Stomach smooth muscle (tissue), 2 donors: ENCODE measurements around the gene LIPG.
A peak's percentile ranks its signal among the peaks of the same experiment; 100 is the strongest.
"Not testable (repeated sequence)": the region's sequence is repeated elsewhere in the genome, so short reads cannot be mapped to it uniquely, and the experiment has no call there.

Experiments used
- H3K27ac ChIP-seq: one replicate; pipeline ENCODE4 v1.7.0; 2013; ENCODE audit warnings: mild to moderate bottlenecking, low read length, inconsistent platforms
- H3K27me3 ChIP-seq, 2 donors: one replicate each; pipeline ENCODE4 v1.7.0; 2013; ENCODE audit warnings: low read length in 2 of 2; ENCODE audit not compliant: insufficient read depth in 2 of 2, control insufficient read depth in 1 of 2
- H3K36me3 ChIP-seq, 2 donors: one replicate each; pipeline ENCODE4 v1.7.0; 2013; ENCODE audit warnings: low read length in 2 of 2; ENCODE audit not compliant: control insufficient read depth in 2 of 2, insufficient read depth in 2 of 2
- H3K4me1 ChIP-seq: one replicate; pipeline ENCODE4 v1.7.0; 2013; ENCODE audit warnings: low read length; ENCODE audit not compliant: control insufficient read depth, insufficient read depth
- H3K4me3 ChIP-seq, 2 donors: one replicate each; pipeline ENCODE4 v1.7.0; 2013; ENCODE audit warnings: low read length in 2 of 2
- H3K9ac ChIP-seq, 2 donors: one replicate each; pipeline ENCODE4 v1.7.0; 2013; ENCODE audit warnings: low read length in 2 of 2, mild to moderate bottlenecking in 1 of 2
- H3K9me3 ChIP-seq, 2 donors: one replicate each; pipeline ENCODE4 v1.7.0; 2013; ENCODE audit warnings: low read length in 2 of 2; ENCODE audit not compliant: control insufficient read depth in 2 of 2
- donor health status: healthy.
- donor health status: Pancreatic carcinoma.

Gene LIPG

DNA sequence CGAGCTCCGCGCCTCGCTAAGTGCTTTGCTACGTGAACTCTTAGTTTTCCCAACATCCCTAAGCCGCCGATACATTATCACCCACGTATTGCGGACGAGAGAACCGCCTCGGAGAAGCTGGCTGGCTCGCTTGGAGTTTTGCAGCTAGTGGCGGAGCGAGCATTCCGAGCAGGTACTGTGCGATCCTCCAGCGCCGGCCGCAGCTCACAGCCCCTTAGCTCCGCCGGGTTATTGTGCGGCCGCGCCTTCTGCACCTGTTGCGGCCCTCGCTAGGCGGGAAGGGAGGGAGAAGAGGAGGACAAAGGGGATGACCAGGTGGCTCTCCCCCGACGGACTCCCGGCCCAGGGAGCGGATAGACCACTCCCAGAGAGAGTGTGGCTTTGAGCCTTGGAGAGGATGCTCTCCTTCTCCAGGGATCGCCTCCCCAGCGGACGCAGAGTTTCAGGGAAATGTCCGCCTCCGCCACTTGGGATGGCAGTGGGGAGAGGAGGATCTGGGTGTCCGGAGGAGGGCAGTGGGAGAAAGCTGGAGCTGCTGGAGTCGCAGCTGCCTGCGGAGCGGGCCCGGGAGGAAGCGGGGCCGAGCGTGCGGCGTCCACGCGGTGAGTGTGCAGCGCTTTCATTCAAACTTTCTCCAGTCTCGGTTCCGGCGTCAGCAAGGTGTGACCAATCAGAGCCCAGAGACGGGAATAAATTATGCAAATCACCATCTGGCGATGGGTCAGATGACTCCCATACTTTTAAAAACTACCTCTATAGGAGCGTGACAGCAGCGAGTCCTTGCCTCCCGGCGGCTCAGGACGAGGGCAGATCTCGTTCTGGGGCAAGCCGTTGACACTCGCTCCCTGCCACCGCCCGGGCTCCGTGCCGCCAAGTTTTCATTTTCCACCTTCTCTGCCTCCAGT is at the start of gene LIPG:
TSS of gene LIPG (plus strand) at position 769 of the 905 bp plus-strand sequence. CDS start 252 bp downstream, outside the sequence.
- Histone ChIP-seq H3K36me3 (no peaks in the 10 kb centered on the region), H3K4me1 (peaks cover 30% of the 10 kb centered on the region), H3K9me3 (no peaks in the 10 kb centered on the region), H3K27me3 (peaks cover 20 to 22% of the 10 kb centered on the region in 2 donors), H3K4me3 (peak within 1 kb of the TSS; percentile 75 to 81), H3K9ac (peak within 1 kb of the TSS; percentile 29 to 51), H3K27ac (no peak within 1 kb of the TSS)

DNA sequence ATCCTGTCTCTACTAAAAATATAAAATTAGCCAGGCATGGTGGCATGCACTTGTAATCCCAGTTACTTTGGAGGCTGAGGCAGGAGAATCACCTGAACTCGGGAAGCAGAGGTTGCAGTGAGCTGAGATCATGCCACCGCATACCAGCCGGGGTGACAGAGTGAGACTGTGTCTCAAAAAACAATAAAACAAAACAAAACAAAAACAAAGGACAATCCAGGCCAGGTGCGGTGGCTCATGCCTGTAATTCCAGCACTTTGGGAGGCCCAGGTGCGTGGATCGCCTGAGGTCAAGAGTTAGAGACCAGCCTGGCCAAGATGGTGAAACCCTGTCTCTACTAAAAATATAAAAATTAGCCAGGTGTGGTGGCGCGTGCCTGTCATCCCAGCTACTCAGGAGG is 49.0 kb upstream of the LIPG start:
- not testable (repeated sequence) for H3K9me3 ChIP-seq, H3K4me1 ChIP-seq, H3K36me3 ChIP-seq, H3K9ac ChIP-seq, H3K27me3 ChIP-seq, H3K4me3 ChIP-seq, H3K27ac ChIP-seq

DNA sequence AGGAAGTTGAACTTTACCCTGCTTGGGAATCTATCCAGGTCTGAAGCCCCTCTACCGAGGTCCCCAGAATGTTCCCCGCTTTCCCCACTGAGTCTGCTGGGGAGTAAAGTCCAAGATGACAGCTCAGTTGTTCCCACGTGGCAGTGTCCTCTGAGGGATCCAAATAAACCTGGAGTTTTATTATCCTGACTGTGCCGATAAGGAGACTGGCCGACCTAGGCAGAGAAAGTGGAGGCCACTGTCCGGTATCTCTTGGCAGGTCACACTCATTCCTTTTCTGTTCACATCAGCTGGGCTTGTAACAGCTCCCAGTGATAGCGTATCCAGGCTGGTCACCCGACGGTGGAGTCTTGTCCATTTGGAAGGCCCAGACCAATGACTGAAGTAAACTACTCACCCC is 47.3 kb upstream of the LIPG start:
- no peak overlapping the region for H3K4me3 ChIP-seq
- H3K9ac ChIP-seq = no peak overlapping the region
- H3K27ac ChIP-seq = no peak overlapping the region
- H3K36me3 ChIP-seq = no peaks in the 10 kb centered on the region
- no peaks in the 10 kb centered on the region for H3K4me1 ChIP-seq
- no peaks in the 10 kb centered on the region for H3K9me3 ChIP-seq
- no peaks in the 10 kb centered on the region for H3K27me3 ChIP-seq

DNA sequence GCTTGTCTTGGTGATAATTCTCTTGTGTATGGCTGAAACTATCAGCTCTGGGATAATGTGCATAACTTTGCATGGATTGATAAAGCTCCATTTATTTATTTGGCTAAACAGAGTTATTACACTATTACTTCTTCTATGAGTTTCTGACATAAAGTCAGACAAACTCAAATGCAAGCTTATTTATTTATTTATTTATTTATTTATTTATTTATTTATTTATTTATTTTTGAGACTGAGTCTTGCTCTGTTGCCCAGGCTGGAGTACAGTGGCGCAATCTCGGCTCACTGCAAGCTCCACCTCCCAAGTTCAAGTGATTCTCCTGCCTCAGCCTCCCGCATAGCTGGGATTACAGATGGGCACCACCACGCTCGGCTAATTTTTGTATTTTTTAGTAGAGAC is 46.9 kb upstream of the LIPG start:
- not testable (repeated sequence) for H3K4me1 ChIP-seq, H3K27ac ChIP-seq, H3K9ac ChIP-seq

DNA sequence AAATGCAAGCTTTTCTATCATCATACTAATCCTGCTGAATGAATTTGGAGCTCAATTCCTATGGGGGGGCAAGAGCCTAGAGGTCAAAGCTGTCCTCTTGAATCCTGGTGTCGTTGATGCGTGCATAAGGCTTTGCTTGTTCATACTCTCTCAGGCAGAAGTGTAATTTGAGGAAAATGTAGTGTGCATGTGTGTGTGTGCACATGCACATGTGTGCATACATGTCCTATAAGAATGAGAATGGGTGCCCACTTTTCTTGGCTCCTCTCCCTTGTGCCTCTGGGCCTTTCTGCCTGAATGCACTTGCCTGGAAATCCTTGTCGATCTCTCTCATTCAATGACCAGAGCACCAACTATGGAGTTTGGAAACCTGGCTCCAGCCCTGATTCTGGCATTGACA is 46.3 kb upstream of the LIPG start:
- no peaks in the 10 kb centered on the region for H3K4me1 ChIP-seq
- H3K9me3 ChIP-seq = no peaks in the 10 kb centered on the region
- no peak overlapping the region for H3K4me3 ChIP-seq
- no peaks in the 10 kb centered on the region for H3K36me3 ChIP-seq
- no peaks in the 10 kb centered on the region for H3K27me3 ChIP-seq
- no peak overlapping the region for H3K9ac ChIP-seq
- H3K27ac ChIP-seq = no peak overlapping the region

More for the DNA sequence above, 46.9 kb upstream of the LIPG start:
- H3K27me3 ChIP-seq, H3K4me3 ChIP-seq, H3K36me3 ChIP-seq, H3K9me3 ChIP-seq: not testable (repeated sequence)

DNA sequence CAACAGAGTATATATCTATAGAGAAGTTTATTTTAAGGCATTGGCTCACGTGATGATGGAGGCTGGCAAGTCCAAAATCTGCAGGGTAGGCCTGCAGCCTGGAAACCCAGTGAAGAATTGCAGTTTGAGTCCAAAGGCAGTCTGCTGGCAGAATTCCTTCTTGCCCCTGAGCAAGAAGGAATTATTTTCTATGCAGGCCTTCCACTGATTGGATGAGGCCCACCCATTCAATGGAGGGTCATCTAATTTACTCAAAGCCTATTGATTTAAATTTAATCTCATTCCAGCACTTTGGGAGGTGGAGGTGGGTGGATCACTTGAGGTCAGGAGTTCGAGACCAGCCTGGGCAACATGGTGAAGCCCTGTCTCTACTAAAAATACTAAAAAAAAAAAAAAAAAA is 44.4 kb upstream of the LIPG start:
- H3K27ac ChIP-seq = no peak overlapping the region
- no peak overlapping the region for H3K4me3 ChIP-seq
- no peaks in the 10 kb centered on the region for H3K27me3 ChIP-seq
- H3K9me3 ChIP-seq = no peaks in the 10 kb centered on the region
- H3K9ac ChIP-seq = no peak overlapping the region
- no peaks in the 10 kb centered on the region for H3K4me1 ChIP-seq
- H3K36me3 ChIP-seq = no peaks in the 10 kb centered on the region

DNA sequence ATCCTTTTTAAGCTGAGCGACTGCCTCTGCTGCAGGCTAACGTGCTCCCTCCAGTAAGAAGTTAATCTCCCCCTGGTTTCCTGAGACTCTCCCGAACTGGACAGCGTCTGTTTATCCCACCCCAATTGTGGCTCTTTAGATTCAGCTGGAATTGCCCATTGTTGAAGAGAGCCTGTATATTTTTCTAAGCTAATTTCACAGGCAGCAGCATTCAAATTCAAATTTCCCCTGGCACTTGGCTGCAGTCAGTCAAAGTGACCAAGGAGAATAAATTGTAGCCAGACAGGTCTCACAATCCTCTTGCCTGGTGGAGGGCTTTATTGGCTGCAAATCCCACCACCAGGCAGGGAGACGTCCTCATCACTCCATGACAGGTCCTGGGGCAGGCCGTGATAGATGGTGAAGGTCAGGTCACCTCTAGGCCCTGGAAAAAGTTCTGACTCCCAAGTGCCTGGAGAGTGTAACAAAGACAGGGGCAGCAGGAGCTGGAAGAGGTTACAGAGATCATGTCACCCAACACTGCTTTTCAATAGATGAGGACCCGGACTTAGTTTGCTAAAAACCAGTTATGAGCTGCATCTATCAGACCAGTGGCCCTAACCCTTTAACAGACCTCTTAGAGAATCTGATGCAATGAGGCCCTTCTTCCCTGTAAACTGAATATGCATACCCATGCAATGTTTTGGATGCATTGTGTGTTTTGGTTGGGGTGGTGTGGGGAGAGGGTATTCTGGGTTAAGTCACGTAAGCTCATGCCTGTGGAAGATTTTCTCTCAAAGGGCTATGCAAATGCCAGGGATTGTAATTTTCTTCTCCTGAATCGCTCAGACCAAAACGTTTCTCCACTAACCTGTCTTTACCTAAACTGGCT is 42.5 kb upstream of the LIPG start:
- Histone ChIP-seq H3K9ac (no peak overlapping the region), H3K36me3 (no peaks in the 10 kb centered on the region), H3K4me1 (no peaks in the 10 kb centered on the region), H3K27ac (no peak overlapping the region), H3K27me3 (no peaks in the 10 kb centered on the region), H3K4me3 (no peak overlapping the region), H3K9me3 (no peaks in the 10 kb centered on the region)

DNA sequence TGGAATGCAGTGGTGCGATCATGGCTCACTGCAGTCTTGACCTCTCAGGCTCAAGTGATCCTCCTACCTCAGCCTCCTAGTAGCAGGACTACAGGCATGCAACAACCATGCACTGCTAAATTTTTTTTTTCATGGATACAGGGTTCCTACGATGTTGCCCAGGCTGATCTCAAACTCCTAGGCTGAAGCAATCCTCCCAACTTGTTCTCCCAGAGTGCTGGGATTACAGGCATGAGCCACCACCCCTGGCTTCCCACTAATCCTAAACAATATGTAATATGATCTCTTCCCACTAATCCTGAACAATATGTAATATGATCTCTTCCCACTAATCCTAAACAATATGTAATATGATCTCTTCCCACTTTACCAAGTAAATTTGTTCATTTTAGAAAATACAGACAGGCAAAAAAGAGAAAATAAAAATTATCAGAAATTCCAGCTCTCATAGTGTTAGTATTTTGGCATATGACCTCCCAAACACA is 41.2 kb upstream of the LIPG start:
- H3K4me3 ChIP-seq = no peak overlapping the region
- no peaks in the 10 kb centered on the region for H3K9me3 ChIP-seq
- no peak overlapping the region for H3K9ac ChIP-seq
- H3K27ac ChIP-seq = no peak overlapping the region
- H3K27me3 ChIP-seq = no peaks in the 10 kb centered on the region
- H3K4me1 ChIP-seq = no peaks in the 10 kb centered on the region
- no peaks in the 10 kb centered on the region for H3K36me3 ChIP-seq

DNA sequence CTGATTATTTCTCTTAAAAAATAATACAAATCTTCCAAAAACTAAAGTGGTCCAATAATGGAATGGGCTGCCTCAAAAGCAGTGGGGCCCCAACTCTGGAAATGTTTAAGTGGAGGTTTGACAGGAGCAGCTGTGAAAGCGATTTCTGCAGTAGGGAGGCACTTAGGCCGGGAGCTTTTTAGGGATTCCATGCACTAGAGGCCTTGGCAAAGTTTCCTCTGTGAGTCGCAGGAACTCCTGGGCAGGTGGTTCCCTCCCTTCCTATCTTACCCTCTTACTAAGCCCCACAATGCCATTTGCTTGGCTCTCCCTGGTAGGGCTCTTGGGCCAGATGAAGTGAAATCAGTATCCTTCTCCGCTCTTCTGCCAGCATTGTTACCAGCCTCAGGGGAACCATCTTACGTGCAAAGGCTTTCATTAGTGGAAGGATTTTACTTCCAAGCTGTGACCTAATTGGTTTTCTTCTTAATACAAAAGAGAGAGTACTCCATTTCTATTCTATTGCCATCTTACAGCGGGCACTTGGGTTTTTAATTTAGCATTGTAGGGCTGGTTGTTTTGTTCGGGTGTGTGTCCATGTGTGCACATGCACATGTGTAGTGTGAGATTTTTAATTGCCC is 40.5 kb upstream of the LIPG start:
- Histone ChIP-seq H3K9ac (no peak overlapping the region), H3K9me3 (no peaks in the 10 kb centered on the region), H3K27me3 (no peaks in the 10 kb centered on the region), H3K4me1 (no peaks in the 10 kb centered on the region), H3K4me3 (no peak overlapping the region), H3K27ac (no peak overlapping the region), H3K36me3 (no peaks in the 10 kb centered on the region)

DNA sequence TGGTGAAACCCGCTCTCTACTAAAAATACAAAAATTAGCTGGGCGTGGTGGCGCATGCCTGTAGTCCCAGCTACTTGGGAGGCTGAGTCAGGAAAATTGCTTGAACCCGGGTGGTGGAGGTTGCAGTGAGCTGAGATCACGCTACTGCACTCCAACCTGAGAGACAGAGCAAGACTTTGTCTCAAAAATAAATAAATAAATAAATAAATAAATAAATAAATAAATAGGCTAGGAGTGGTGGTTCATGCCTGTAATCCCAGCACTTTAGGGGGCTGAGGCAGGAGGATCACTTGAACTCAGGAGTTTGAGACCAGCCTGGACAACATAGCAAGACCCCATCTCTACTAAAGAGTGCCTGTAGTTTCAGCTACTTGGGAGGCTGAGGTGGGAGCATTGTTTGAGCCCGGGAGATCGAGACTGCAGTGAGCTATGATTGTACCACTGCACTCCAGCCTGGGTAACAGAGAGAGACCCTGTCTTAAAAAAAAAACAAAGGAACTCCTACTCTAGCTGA is 38.2 kb upstream of the LIPG start:
- not testable (repeated sequence) for H3K27me3 ChIP-seq, H3K4me3 ChIP-seq, H3K36me3 ChIP-seq, H3K9me3 ChIP-seq, H3K9ac ChIP-seq, H3K4me1 ChIP-seq, H3K27ac ChIP-seq
